Panc1 (cell line): ENCODE results near the gene COA7. TPM values are rescaled to one million over a fixed set of nuclear protein-coding genes. Genes with fewer than 3 reads are reported as not detected.

ENCODE experiments used
- ATAC-seq: fragments of 200-7000 bp; cut with Tn5 transposase; 2 replicates; pipeline ENCODE4 v1.9.1; 2020; ENCODE audit warnings: mild to moderate bottlenecking, moderate library complexity
- BruUV-seq: library from RNA; stranded (reverse); fragments of 400-500 nt; replicated peaks from 2 replicates; lab custom pipeline; 2021; lab: Mats Ljungman, UMichigan
- CTCF ChIA-PET: fragments of 300-600 bp; sonication (Branson Sonifier 250); formaldehyde crosslinking; loops from one replicate; lab custom pipeline; 2022; ENCODE audit warnings: antibody characterized with exemption; lab: Charles Lee
- POLR2A ChIA-PET: fragments of 300-600 bp; sonication (Branson Sonifier 250); formaldehyde crosslinking; loops from one replicate; lab custom pipeline; 2022; ENCODE audit warnings: antibody characterized with exemption; lab: Charles Lee
- DNase-seq: peaks from one replicate; pipeline ENCODE4 v3.0.0-alpha.2; 2010; ENCODE audit warnings: low read depth, low spot score
- H3K27ac ChIP-seq: 2 replicates; pipeline ENCODE4 v1.5.1; 2011; ENCODE audit warnings: mild to moderate bottlenecking, low read length, inconsistent platforms
- H3K27me3 ChIP-seq: fragments of 200-500 bp; sonication (Bioruptor generic); 2 replicates; pipeline ENCODE4 v1.6.0; 2014; ENCODE audit warnings: low read length, inconsistent platforms; ENCODE audit not compliant: control insufficient read depth, insufficient read depth
- H3K36me3 ChIP-seq: fragments of 200-500 bp; sonication (Bioruptor generic); 2 replicates; pipeline ENCODE4 v1.5.1; 2014; ENCODE audit warnings: inconsistent platforms, mild to moderate bottlenecking, low read length, moderate library complexity; ENCODE audit not compliant: control insufficient read depth, insufficient read depth
- H3K4me1 ChIP-seq: 2 replicates; pipeline ENCODE4 v1.5.1; 2011; ENCODE audit warnings: inconsistent platforms, mild to moderate bottlenecking, low read length, moderate library complexity; ENCODE audit not compliant: control insufficient read depth, insufficient read depth
- H3K4me3 ChIP-seq, 2 experiments: 2 replicates each; pipeline ENCODE4 v1.5.1; 2011 to 2012; ENCODE audit warnings: low read depth in 2 of 2, low read length in 2 of 2, mild to moderate bottlenecking in 2 of 2, inconsistent platforms in 1 of 2, moderate library complexity in 1 of 2
- H3K9me3 ChIP-seq: fragments of 200-500 bp; sonication (Bioruptor generic); 2 replicates; pipeline ENCODE4 v1.5.1; 2014; ENCODE audit warnings: low read depth, mild to moderate bottlenecking, inconsistent platforms, low read length, moderate library complexity; ENCODE audit not compliant: control insufficient read depth, insufficient read depth
- CTCF ChIP-seq: fragments of 450-650 bp; IDR thresholded peaks from 2 replicates; pipeline ENCODE4 v1.5.1; 2017; ENCODE audit warnings: mild to moderate bottlenecking
- POLR2AphosphoS5 ChIP-seq: IDR thresholded peaks from 2 replicates; pipeline ENCODE4 v1.6.1; 2012; ENCODE audit warnings: mild to moderate bottlenecking, low read depth, low read length, moderate library complexity
- REST ChIP-seq, 2 experiments: IDR thresholded peaks; 2 replicates each; pipeline ENCODE4 v1.6.1; 2011 to 2012; ENCODE audit warnings: low read depth in 2 of 2, control low read depth in 1 of 2, low read length in 1 of 2, mild to moderate bottlenecking in 1 of 2, moderate library complexity in 1 of 2; ENCODE audit not compliant: insufficient read depth in 1 of 2
- SIN3A ChIP-seq: IDR thresholded peaks from 2 replicates; pipeline ENCODE4 v1.6.1; 2012; ENCODE audit warnings: low read depth, mild to moderate bottlenecking, low read length, moderate library complexity, borderline replicate concordance; ENCODE audit not compliant: insufficient read depth
- TCF7L2 ChIP-seq: IDR thresholded peaks from 2 replicates; pipeline ENCODE4 v1.6.1; 2011; ENCODE audit warnings: mild to moderate bottlenecking, low read depth, low read length, inconsistent platforms
- in situ Hi-C: cut with HindIII; loops from 2 replicates; pipeline ENCODE4 v1.10.0; 2016; ENCODE audit warnings: low sequenced_read_pairs, low pct_unique_long_range_greater_than_20kb
- intact Hi-C: fragments of 100-400 bp; cut with micrococcal nuclease; formaldehyde crosslinking; loops from one replicate; pipeline ENCODE4 v1.10.0; 2022; ENCODE audit not compliant: unreplicated experiment
- total RNA-seq: library from RNA; stranded (reverse); gene quantifications from one replicate; pipeline ENCODE4 v1.2.1, GENCODE V29; 2021; ENCODE audit not compliant: unreplicated experiment

The COA7 gene
- total RNA-seq, 1 experiment from 2014 or later = 44.9 TPM

DNA sequence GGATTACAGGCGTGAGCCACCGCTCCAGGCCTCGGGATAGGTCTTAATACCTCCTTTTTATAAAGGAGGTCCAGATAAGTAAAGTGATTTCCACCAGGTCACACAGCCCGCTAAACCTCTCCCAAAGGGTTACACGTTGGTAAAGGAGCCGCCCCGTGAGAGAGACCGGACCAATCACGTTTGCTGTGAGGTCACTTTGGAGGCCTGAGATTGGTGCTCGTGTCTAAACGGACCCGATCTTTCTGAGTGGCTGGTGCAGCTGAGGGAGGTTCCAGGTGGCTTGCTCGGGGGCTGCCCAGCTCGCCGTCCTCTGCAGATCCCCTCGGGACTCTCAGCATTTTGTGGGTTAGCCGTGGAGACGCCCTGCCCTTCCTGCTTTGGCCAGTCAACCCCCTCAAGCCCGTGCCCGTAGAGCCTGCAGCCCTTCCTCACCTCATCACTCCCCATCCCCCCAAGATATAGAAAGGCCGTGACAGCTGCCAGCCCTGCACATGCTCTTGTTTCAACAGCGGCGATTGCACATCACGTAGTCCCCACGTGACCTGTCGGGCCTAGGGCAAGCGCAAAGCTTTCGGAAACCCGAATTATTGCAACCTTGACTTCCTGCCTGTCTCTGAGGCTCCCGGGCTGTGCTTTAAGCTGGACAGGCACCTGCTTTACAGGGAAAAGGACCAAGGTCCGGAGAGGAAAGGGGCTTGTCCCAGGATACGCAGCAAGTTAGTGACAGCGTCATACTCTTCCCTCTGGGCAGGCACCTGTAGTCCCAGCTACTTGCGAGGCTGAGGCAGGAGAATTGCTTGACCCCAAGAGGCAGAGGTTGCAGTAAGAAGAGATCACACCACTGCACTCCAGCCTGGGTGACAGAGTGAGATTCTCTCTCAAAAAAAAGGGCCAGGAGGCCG is 5.0 kb upstream of the COA7 start:
- H3K9me3 ChIP-seq = no peaks in the 10 kb centered on the region
- H3K4me1 ChIP-seq = peaks cover 25% of the 10 kb centered on the region
- H3K27ac ChIP-seq = peak overlapping the region; percentile 82
- no peaks in the 10 kb centered on the region for H3K27me3 ChIP-seq
- TF ChIP-seq SIN3A (peak; percentile 65; the same call in 1 of the 2 replicates), TCF7L2 (no peak), CTCF (no peak)
- intact Hi-C loops (loop anchor here (2.0 to 10.0 kb wide), 2 partner anchors 46 to 122 kb away; no protein-coding TSS in a partner anchor), in situ Hi-C loops (no loop called here)
- DNase-seq (peak; percentile 89), ATAC-seq (peak; percentile 95)
- peak overlapping the region; percentile 53 to 82 for H3K4me3 ChIP-seq
- no peaks in the 10 kb centered on the region for H3K36me3 ChIP-seq
- no TSS peak for BruUV-seq
- CTCF ChIA-PET = interaction anchor here (0.6 to 1.2 kb wide), 4 partner anchors 12 to 340 kb away, joined by 3 to 6 read pairs (median 4); partner anchors contain the start of gene ECHDC2
- POLR2A ChIA-PET = no interaction called here

- no peaks in the 10 kb centered on the region for H3K9me3 ChIP-seq
- TF ChIP-seq REST (IDR thresholded peaks at IDR 0.05; ENCODE audit: insufficient read depth in 1 of 2, low read depth in 2 of 2, low read length in 1 of 2) = no peak
- ChIA-PET POLR2A (no interaction called here), CTCF (no interaction called here)
- no peak overlapping the region for H3K27ac ChIP-seq
- no peaks in the 10 kb centered on the region for H3K27me3 ChIP-seq
- 0 out of 2 replicates have a peak, but pooled peaks cover 4% of the 10 kb centered on the region for H3K36me3 ChIP-seq
- H3K4me1 ChIP-seq = peaks cover 10% of the 10 kb centered on the region
- in situ Hi-C loops = no loop called here
- H3K4me3 ChIP-seq = no peak overlapping the region
- ATAC-seq = no peak
- BruUV-seq = TSS peak; percentile 83
- intact Hi-C loops = no loop called here
- no peak for DNase-seq
Observed at GRCh38 chr1:52695627-52696026, 2.5 kb downstream of the COA7 start.

- intact Hi-C loops = no loop called here
- H3K4me1 ChIP-seq = peaks cover 7% of the 10 kb centered on the region
- ChIA-PET CTCF (no interaction called here), POLR2A (interaction anchor here (0.5 to 0.6 kb wide), 2 partner anchors 499 to 965 kb away, joined by 4 to 5 read pairs; no protein-coding TSS in a partner anchor)
- no peak overlapping the region for H3K27ac ChIP-seq
- H3K4me3 ChIP-seq = no peak overlapping the region
- H3K36me3 ChIP-seq = peaks cover 9% of the 10 kb centered on the region
- no peaks in the 10 kb centered on the region for H3K9me3 ChIP-seq
- no peak for ATAC-seq
- no peaks in the 10 kb centered on the region for H3K27me3 ChIP-seq
- DNase-seq = no peak
- in situ Hi-C loops = no loop called here
- no TSS peak for BruUV-seq
- TF ChIP-seq REST (IDR thresholded peaks at IDR 0.05; ENCODE audit: insufficient read depth in 1 of 2, low read depth in 2 of 2, low read length in 1 of 2) (no peak), POLR2AphosphoS5 (no peak), CTCF (no peak)
Observed at GRCh38 chr1:52693843-52694242, 4.3 kb downstream of the COA7 start.
